ENCODE measurements around the gene TMEM169.
"Not testable (repeated sequence)": the region's sequence is repeated elsewhere in the genome, so short reads cannot be mapped to it uniquely, and the experiment has no call there.

GRCh38 chr2:216141516-216141915 lies 59.8 kb downstream of the TMEM169 start:
- not testable (repeated sequence) for TF ChIP-seq EZH2 (IDR thresholded peaks at IDR 0.05; ENCODE audit: borderline replicate concordance, control insufficient read depth, low read depth, low read length); CTCF (IDR thresholded peaks at IDR 0.05 in 2 of 3, conservative IDR thresholded peaks at IDR 0.05 in 1 of 3; ENCODE audit: control insufficient read depth in 2 of 3, extremely low read depth in 1 of 3, insufficient read depth in 1 of 3, low read depth in 3 of 3, low read length in 3 of 3); FOXM1 (IDR thresholded peaks at IDR 0.05; ENCODE audit: low read depth, low read length); POLR2A (IDR thresholded peaks at IDR 0.05; ENCODE audit: low read depth, low read length); REST (IDR thresholded peaks at IDR 0.05; ENCODE audit: low read depth, low read length)
